Measurements from ENCODE around the gene PARVB. TPM values are rescaled to one million over a fixed set of nuclear protein-coding genes. Genes with fewer than 3 reads are reported as not detected.

Gene PARVB
- total and polyA plus RNA-seq, 10 of the 15 experiments (the other 5 are each of a cell fraction or from before 2014, with no cell fraction given) = 5.2 to 264 (median 76.0) TPM

GRCh38 chr22:44219101-44219870 lies 195.2 kb downstream of the PARVB start:
- Histone ChIP-seq H3K4me1 (ENCODE audit: control insufficient read depth, insufficient read depth, low read length) (no peaks in the 10 kb centered on the region), H3K4me2 (ENCODE audit: control insufficient read depth, insufficient read depth) (no peak overlapping the region), H3K9ac (ENCODE audit: control insufficient read depth, insufficient read depth, low read length) (no peak overlapping the region), H3K4me3 (no peak overlapping the region), H2AFZ (ENCODE audit: control insufficient read depth, low read depth, low read length) (no peak overlapping the region), H3K9me3 (replicated peaks; ENCODE audit: control insufficient read depth, insufficient read depth, low read length) (no peaks in the 10 kb centered on the region), H3K79me2 (ENCODE audit: control insufficient read depth, insufficient read depth, low read length) (no peaks in the 10 kb centered on the region), H3K27ac (ENCODE audit: control insufficient read depth, insufficient read depth) (no peak overlapping the region), H3K36me3 (ENCODE audit: control insufficient read depth in 2 of 2, insufficient read depth in 2 of 2, low read length in 1 of 2) (no peaks in the 10 kb centered on the region), H4K20me1 (ENCODE audit: control insufficient read depth, insufficient read depth) (no peaks in the 10 kb centered on the region), H3K27me3 (replicated peaks in 1 of 2; ENCODE audit: control insufficient read depth in 2 of 2, insufficient read depth in 2 of 2, low read length in 1 of 2) (no peaks in the 10 kb centered on the region; a peak in 1 of 4 replicates)
- RAD21 ChIA-PET (ENCODE audit: unreplicated experiment) = interaction anchor here (0.6 kb wide), 1 partner anchor 1475 kb away, joined by 4 read pairs; no protein-coding TSS in a partner anchor
- ATAC-seq (no peak), DNase-seq (ENCODE audit: low read depth, low spot score) (no peak), FAIRE-seq (no peak)
- POLR2A ChIA-PET = no interaction called here
- BruUV-seq (replicated peaks) = no TSS peak
- TF ChIP-seq SUZ12 (IDR thresholded peaks at IDR 0.05; ENCODE audit: unreplicated experiment) = no peak
- TF ChIP-seq RFX5 (IDR thresholded peaks at IDR 0.05; ENCODE audit: low read depth, low read length) = no peak
- no peak for TF ChIP-seq SREBF1 (IDR thresholded peaks at IDR 0.05; ENCODE audit: low read length)
- no peak for TF ChIP-seq SMARCA5 (IDR thresholded peaks at IDR 0.05)
- TF ChIP-seq HDAC2 (IDR thresholded peaks at IDR 0.05) = no peak
- TF ChIP-seq EGR1 (IDR thresholded peaks at IDR 0.05; ENCODE audit: borderline replicate concordance in 1 of 2, low read depth in 2 of 2, low read length in 2 of 2) = no peak
- TF ChIP-seq ZNF217 (IDR thresholded peaks at IDR 0.05) = no peak
- CTCF ChIA-PET = interaction anchor here (0.9 kb wide), 1 partner anchor 134 kb away, joined by 4 read pairs; no protein-coding TSS in a partner anchor
- intact Hi-C loops (cut with micrococcal nuclease; ENCODE audit: unreplicated experiment) (no loop called here), in situ Hi-C loops (cut with MboI) (no loop called here)
- WGBS (ENCODE audit: insufficient coverage, insufficient replicate concordance, low lambda C conversion rate, missing lambda C conversion rate) = 45% methylated on average over 21 of the region's 21 CpGs
- SMC1A ChIA-PET (ENCODE audit: uncharacterized antibody, unreplicated experiment) = no interaction called here

Data from GM12878 (cell line).